ENCODE measurements around the gene SRSF2. TPM values are rescaled to one million over a fixed set of nuclear protein-coding genes. Genes with fewer than 3 reads are reported as not detected.
A peak's percentile ranks its signal among the peaks of the same experiment; 100 is the strongest.

Gene SRSF2
- total and polyA plus RNA-seq, 9 of the 15 experiments (the other 6 are each of a cell fraction or from before 2014, with no cell fraction given) = 161 to 583 (median 393) TPM

DNA sequence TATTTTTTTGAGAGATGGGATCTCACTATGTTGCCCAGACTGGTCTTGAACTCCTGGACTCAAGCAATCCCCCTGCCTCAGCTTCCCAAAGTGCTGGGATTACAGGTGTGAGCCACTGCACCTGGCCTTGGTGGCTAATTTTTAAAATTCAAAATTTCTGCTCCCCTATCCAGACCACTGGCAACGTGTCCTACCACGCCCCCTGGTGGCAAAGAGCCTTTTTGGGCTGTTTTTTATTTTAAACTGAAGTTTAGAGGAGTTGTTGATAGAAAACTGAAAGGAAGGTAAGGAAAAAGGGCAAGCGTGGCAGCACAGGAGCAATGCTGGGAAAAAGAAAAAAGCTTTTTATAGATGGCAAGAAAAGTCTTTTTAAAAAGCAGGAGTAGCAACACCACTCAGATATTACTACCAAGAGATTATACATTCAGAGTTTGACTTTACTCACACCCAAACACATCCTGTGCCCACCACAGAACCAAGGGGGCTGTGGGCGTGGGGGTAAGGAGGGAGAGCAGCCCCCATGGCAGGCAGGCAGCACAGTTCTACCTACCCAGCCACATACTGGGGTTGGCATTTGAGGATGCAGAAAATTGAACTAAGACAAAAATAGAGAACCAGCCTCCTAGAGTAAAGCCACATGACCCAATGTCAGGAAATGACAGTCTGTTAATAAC lies 22.2 kb downstream of the SRSF2 start (continued):
- TF ChIP-seq, protein P1, sequence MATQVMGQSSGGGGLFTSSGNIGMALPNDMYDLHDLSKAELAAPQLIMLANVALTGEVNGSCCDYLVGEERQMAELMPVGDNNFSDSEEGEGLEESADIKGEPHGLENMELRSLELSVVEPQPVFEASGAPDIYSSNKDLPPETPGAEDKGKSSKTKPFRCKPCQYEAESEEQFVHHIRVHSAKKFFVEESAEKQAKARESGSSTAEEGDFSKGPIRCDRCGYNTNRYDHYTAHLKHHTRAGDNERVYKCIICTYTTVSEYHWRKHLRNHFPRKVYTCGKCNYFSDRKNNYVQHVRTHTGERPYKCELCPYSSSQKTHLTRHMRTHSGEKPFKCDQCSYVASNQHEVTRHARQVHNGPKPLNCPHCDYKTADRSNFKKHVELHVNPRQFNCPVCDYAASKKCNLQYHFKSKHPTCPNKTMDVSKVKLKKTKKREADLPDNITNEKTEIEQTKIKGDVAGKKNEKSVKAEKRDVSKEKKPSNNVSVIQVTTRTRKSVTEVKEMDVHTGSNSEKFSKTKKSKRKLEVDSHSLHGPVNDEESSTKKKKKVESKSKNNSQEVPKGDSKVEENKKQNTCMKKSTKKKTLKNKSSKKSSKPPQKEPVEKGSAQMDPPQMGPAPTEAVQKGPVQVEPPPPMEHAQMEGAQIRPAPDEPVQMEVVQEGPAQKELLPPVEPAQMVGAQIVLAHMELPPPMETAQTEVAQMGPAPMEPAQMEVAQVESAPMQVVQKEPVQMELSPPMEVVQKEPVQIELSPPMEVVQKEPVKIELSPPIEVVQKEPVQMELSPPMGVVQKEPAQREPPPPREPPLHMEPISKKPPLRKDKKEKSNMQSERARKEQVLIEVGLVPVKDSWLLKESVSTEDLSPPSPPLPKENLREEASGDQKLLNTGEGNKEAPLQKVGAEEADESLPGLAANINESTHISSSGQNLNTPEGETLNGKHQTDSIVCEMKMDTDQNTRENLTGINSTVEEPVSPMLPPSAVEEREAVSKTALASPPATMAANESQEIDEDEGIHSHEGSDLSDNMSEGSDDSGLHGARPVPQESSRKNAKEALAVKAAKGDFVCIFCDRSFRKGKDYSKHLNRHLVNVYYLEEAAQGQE (IDR thresholded peaks at IDR 0.05; ENCODE audit: borderline replicate concordance) = peak; percentile 66; the same call in 1 of the 2 replicates
- TF ChIP-seq, protein P1 (CRISPR knock-in tag; IDR thresholded peaks at IDR 0.05; ENCODE audit: low read depth) = no peak
- no peak for TF ChIP-seq ERF (CRISPR knock-in tag; IDR thresholded peaks at IDR 0.05)
- no peak for TF ChIP-seq GATAD2A (IDR thresholded peaks at IDR 0.05)
- no peak for TF ChIP-seq SAFB2 (IDR thresholded peaks at IDR 0.05; ENCODE audit: borderline replicate concordance, low read depth, low read length, severe bottlenecking)
- TF ChIP-seq XRCC5 (IDR thresholded peaks at IDR 0.05; ENCODE audit: low read depth, low read length) = 0 out of 2 replicates have a peak, but pooled peaks have one; percentile 61
- no peak for TF ChIP-seq SP1 (CRISPR knock-in tag; IDR thresholded peaks at IDR 0.05)
- TF ChIP-seq SREBF2 (CRISPR knock-in tag; IDR thresholded peaks at IDR 0.05) = no peak
- TF ChIP-seq ZNF785 (CRISPR knock-in tag; IDR thresholded peaks at IDR 0.05) = no peak
- no peak for TF ChIP-seq HLTF (IDR thresholded peaks at IDR 0.05)
- TF ChIP-seq, protein P2, sequence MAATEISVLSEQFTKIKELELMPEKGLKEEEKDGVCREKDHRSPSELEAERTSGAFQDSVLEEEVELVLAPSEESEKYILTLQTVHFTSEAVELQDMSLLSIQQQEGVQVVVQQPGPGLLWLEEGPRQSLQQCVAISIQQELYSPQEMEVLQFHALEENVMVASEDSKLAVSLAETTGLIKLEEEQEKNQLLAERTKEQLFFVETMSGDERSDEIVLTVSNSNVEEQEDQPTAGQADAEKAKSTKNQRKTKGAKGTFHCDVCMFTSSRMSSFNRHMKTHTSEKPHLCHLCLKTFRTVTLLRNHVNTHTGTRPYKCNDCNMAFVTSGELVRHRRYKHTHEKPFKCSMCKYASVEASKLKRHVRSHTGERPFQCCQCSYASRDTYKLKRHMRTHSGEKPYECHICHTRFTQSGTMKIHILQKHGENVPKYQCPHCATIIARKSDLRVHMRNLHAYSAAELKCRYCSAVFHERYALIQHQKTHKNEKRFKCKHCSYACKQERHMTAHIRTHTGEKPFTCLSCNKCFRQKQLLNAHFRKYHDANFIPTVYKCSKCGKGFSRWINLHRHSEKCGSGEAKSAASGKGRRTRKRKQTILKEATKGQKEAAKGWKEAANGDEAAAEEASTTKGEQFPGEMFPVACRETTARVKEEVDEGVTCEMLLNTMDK (IDR thresholded peaks at IDR 0.05; ENCODE audit: borderline replicate concordance, insufficient read depth, low read depth, low read length, poor library complexity, severe bottlenecking) = peak; percentile 41
- TF ChIP-seq ZNF133 (CRISPR knock-in tag; IDR thresholded peaks at IDR 0.05) = no peak
- TF ChIP-seq, protein P3, sequence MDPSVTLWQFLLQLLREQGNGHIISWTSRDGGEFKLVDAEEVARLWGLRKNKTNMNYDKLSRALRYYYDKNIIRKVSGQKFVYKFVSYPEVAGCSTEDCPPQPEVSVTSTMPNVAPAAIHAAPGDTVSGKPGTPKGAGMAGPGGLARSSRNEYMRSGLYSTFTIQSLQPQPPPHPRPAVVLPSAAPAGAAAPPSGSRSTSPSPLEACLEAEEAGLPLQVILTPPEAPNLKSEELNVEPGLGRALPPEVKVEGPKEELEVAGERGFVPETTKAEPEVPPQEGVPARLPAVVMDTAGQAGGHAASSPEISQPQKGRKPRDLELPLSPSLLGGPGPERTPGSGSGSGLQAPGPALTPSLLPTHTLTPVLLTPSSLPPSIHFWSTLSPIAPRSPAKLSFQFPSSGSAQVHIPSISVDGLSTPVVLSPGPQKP (CRISPR knock-in tag; IDR thresholded peaks at IDR 0.05) = no peak
- no peak for TF ChIP-seq NCOR1 (IDR thresholded peaks at IDR 0.05)
- no peak for TF ChIP-seq ZNF12 (CRISPR knock-in tag; IDR thresholded peaks at IDR 0.05)
- 0 out of 2 replicates have a peak, but pooled peaks have one; percentile 3 for TF ChIP-seq JUND (IDR thresholded peaks at IDR 0.05; ENCODE audit: borderline replicate concordance, low read depth, low read length)
- TF ChIP-seq JUND (tag; IDR thresholded peaks at IDR 0.05; ENCODE audit: borderline replicate concordance, low read depth, low read length) = no peak
- TF ChIP-seq ELF2 (CRISPR knock-in tag; IDR thresholded peaks at IDR 0.05) = no peak

All from K562 (cell line).